PC-3 (cell line): ENCODE data around the gene SMYD3. TPM values are rescaled to one million over a fixed set of nuclear protein-coding genes. Genes with fewer than 3 reads are reported as not detected.

Experiments
- ATAC-seq: fragments of 200-7000 bp; cut with Tn5 transposase; 2 replicates; pipeline ENCODE4 v1.9.1; 2020; ENCODE audit warnings: mild to moderate bottlenecking, moderate library complexity
- BruUV-seq: library from RNA; stranded (reverse); fragments of 400-500 nt; replicated peaks from 2 replicates; lab custom pipeline; 2021; lab: Mats Ljungman, UMichigan
- CTCF ChIA-PET: fragments of 300-600 bp; sonication (Branson Sonifier 250); formaldehyde crosslinking; loops from one replicate; lab custom pipeline; 2022; ENCODE audit warnings: antibody characterized with exemption; lab: Charles Lee
- POLR2A ChIA-PET: fragments of 300-600 bp; sonication (Branson Sonifier 250); formaldehyde crosslinking; loops from one replicate; lab custom pipeline; 2022; ENCODE audit warnings: antibody characterized with exemption; ENCODE audit not compliant: unreplicated experiment; lab: Charles Lee
- DNase-seq: peaks from one replicate; pipeline ENCODE4 v3.0.0-alpha.2; 2015
- H2AFZ ChIP-seq: fragments of 300-600 bp; sonication (generic); 2 replicates; pipeline ENCODE4 v1.6.0; 2016; ENCODE audit warnings: antibody characterized with exemption, low read length
- H3F3A ChIP-seq: fragments of 300-600 bp; sonication (generic); one replicate; pipeline ENCODE4 v1.6.0; 2017; ENCODE audit warnings: antibody characterized with exemption, low read length, control low read depth, mild to moderate bottlenecking; ENCODE audit not compliant: unreplicated experiment
- H3K27ac ChIP-seq: fragments of 300-600 bp; sonication (generic); 2 replicates; pipeline ENCODE4 v1.5.1; 2016; ENCODE audit warnings: mild to moderate bottlenecking, low read length
- H3K27me3 ChIP-seq: fragments of 300-600 bp; sonication (generic); 2 replicates; pipeline ENCODE4 v1.6.1; 2016; ENCODE audit warnings: low read length, mixed read lengths
- H3K36me3 ChIP-seq: fragments of 300-600 bp; sonication (generic); 2 replicates; pipeline ENCODE4 v1.6.1; 2016; ENCODE audit warnings: low read depth, mixed run types, low read length, mixed read lengths
- H3K4me1 ChIP-seq: fragments of 300-600 bp; sonication (generic); 2 replicates; pipeline ENCODE4 v1.5.1; 2016; ENCODE audit warnings: low read length; ENCODE audit not compliant: insufficient read depth
- H3K4me2 ChIP-seq: fragments of 300-600 bp; sonication (generic); 2 replicates; pipeline ENCODE4 v1.6.0; 2016; ENCODE audit warnings: low read length
- H3K4me3 ChIP-seq: fragments of 300-600 bp; sonication (generic); 2 replicates; pipeline ENCODE4 v1.5.1; 2016; ENCODE audit warnings: mild to moderate bottlenecking, low read length, mixed read lengths
- H3K79me2 ChIP-seq: fragments of 300-600 bp; sonication (generic); 2 replicates; pipeline ENCODE4 v1.6.1; 2017; ENCODE audit warnings: low read length, mixed read lengths
- H3K9ac ChIP-seq: fragments of 300-600 bp; sonication (generic); 2 replicates; pipeline ENCODE4 v1.6.0; 2016; ENCODE audit warnings: mild to moderate bottlenecking, low read length
- H3K9me2 ChIP-seq: fragments of 300-600 bp; sonication (generic); replicated peaks from 2 replicates; pipeline ENCODE4 v1.6.1; 2016; ENCODE audit warnings: mixed run types, low read length, mixed read lengths
- H3K9me3 ChIP-seq: fragments of 300-600 bp; sonication (generic); 2 replicates; pipeline ENCODE4 v1.6.1; 2016; ENCODE audit warnings: low read length, mixed read lengths
- H4K20me1 ChIP-seq: fragments of 300-600 bp; sonication (generic); 2 replicates; pipeline ENCODE4 v1.6.1; 2016; ENCODE audit warnings: low read length, mixed read lengths
- EZH2 ChIP-seq: fragments of 300-600 bp; sonication (generic); IDR thresholded peaks from one replicate; pipeline ENCODE4 v1.6.1; 2017; ENCODE audit warnings: antibody characterized with exemption, mild to moderate bottlenecking, low read length; ENCODE audit not compliant: unreplicated experiment
- EZH2phosphoT487 ChIP-seq: fragments of 300-600 bp; sonication (generic); IDR thresholded peaks from 2 replicates; pipeline ENCODE4 v1.6.1; 2018; ENCODE audit warnings: mild to moderate bottlenecking, antibody characterized with exemption, low read length, borderline replicate concordance
- intact Hi-C: fragments of 100-400 bp; cut with micrococcal nuclease; formaldehyde crosslinking; loops from 2 replicates; pipeline ENCODE4 v1.9.0; 2023
- total RNA-seq: library from RNA; depleted of rRNA; stranded (reverse); fragments of >200 nt; gene quantifications from 2 replicates; pipeline ENCODE4 v1.2.3, GENCODE V29; 2014
- TF ChIP-seq, protein P1 (sequence below): fragments of 300-600 bp; sonication (generic); conservative IDR thresholded peaks from 2 replicates; pipeline ENCODE4 v1.5.1; 2017; ENCODE audit warnings: antibody characterized with exemption, low read depth, mild to moderate bottlenecking, low read length

SMYD3 gene
- total RNA-seq, 1 experiment from 2014 or later = 33.0 TPM

DNA sequence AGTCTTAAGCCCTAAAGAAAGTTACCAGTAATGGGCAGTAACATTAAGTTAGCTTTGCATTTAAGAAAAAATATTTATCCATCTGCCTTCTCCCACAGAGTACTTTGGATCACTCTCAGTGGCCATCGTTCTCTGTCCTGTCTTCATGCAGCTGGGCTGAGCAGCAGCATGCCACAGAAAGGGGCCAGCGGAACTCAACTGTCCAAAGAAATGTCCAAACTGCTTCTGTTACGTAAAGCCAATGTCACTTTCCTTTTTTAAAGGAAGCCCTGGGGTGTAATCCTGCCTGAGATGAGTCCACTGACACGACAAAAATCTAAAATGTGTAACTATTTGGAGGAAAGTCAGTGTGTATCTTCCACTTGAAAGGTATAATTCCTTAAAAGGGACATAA, 291.6 kb downstream of the SMYD3 start:
- Histone ChIP-seq H3K36me3 (no peaks in the 10 kb centered on the region), H4K20me1 (no peaks in the 10 kb centered on the region), H3K4me1 (peaks cover 18% of the 10 kb centered on the region), H3F3A (peaks cover 6% of the 10 kb centered on the region), H3K4me2 (peak overlapping the region; percentile 43), H3K27ac (peak overlapping the region; percentile 56), H3K4me3 (no peak overlapping the region), H2AFZ (peak overlapping the region; percentile 11; the same call in 1 of the 2 replicates), H3K9me3 (no peaks in the 10 kb centered on the region), H3K9me2 (no peaks in the 10 kb centered on the region), H3K9ac (no peak overlapping the region), H3K27me3 (no peaks in the 10 kb centered on the region), H3K79me2 (no peaks in the 10 kb centered on the region)
- BruUV-seq = no TSS peak
- intact Hi-C loops = loop anchor here (1.0 kb wide), 2 partner anchors 47 to 73 kb away; no protein-coding TSS in a partner anchor
- no peak for DNase-seq
- POLR2A ChIA-PET = no interaction called here
- CTCF ChIA-PET = no interaction called here
- peak; percentile 13 for ATAC-seq
- TF ChIP-seq EZH2 (no peak), EZH2phosphoT487 (no peak)
- TF ChIP-seq, protein P1, sequence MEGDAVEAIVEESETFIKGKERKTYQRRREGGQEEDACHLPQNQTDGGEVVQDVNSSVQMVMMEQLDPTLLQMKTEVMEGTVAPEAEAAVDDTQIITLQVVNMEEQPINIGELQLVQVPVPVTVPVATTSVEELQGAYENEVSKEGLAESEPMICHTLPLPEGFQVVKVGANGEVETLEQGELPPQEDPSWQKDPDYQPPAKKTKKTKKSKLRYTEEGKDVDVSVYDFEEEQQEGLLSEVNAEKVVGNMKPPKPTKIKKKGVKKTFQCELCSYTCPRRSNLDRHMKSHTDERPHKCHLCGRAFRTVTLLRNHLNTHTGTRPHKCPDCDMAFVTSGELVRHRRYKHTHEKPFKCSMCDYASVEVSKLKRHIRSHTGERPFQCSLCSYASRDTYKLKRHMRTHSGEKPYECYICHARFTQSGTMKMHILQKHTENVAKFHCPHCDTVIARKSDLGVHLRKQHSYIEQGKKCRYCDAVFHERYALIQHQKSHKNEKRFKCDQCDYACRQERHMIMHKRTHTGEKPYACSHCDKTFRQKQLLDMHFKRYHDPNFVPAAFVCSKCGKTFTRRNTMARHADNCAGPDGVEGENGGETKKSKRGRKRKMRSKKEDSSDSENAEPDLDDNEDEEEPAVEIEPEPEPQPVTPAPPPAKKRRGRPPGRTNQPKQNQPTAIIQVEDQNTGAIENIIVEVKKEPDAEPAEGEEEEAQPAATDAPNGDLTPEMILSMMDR = no peak

DNA sequence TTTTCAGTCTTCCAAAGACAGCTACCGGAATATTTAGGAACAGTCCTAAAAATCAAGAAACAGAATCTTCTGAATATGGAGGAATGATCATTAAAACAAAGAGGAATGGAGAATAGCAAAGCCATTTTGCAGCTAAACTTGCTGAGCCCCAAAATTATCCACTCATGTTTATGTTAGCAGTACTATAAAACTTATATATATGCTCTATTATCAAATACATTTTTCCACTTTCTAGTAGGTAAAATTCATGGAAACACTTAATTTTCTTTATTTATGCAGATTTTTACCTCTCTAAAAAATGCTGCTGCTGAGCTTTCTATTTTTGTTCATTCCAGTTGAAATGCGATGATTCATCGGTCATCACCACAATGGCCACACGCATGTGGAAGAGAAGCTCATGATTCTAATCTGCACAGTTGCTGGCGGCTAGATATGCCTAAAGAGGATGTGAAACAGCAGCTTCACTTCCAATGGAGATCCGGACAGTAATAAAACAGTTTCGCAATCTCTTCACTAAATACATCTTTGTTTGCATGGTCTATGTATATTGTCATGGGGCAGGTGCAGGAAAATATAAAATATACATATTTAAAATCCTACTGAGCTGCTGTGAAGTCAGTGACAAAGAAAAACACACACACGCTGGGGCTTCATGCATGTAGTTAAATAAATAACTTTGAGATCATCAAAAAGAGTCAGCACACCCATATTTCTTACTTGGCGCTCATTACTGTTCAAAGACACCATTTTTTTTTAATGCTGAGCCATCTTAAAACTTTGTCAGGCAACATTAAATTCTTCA, 292.2 kb downstream of the SMYD3 start:
- TF ChIP-seq EZH2 = no peak
- no peak for TF ChIP-seq EZH2phosphoT487
- TF ChIP-seq, protein P1 = no peak
- Histone ChIP-seq H3K4me3 (no peak overlapping the region), H3K79me2 (no peaks in the 10 kb centered on the region), H3K4me1 (peaks cover 18% of the 10 kb centered on the region), H3K9me3 (no peaks in the 10 kb centered on the region), H3K36me3 (no peaks in the 10 kb centered on the region), H4K20me1 (no peaks in the 10 kb centered on the region), H3K4me2 (peak overlapping the region; percentile 43), H3F3A (peaks cover 6% of the 10 kb centered on the region), H2AFZ (peak overlapping the region; percentile 11; the same call in 1 of the 2 replicates), H3K9me2 (no peaks in the 10 kb centered on the region), H3K9ac (no peak overlapping the region), H3K27me3 (no peaks in the 10 kb centered on the region), H3K27ac (peak overlapping the region; percentile 56)
- DNase-seq = peak; percentile 98
- BruUV-seq = no TSS peak
- ChIA-PET POLR2A (interaction anchor here (0.6 to 0.7 kb wide), 3 partner anchors 10 to 199 kb away, joined by 4 to 7 read pairs (median 6); no protein-coding TSS in a partner anchor), CTCF (interaction anchor here (0.6 kb wide), 3 partner anchors 22 to 236 kb away, joined by 3 to 4 read pairs (median 4); no protein-coding TSS in a partner anchor)
- peak; percentile 99 for ATAC-seq
- intact Hi-C loops = loop anchor here (1.0 kb wide), 2 partner anchors 47 to 73 kb away; no protein-coding TSS in a partner anchor
